Uterus (tissue), 2 donors: ENCODE data around the gene LHFPL6.

Experiments
- CTCF ChIP-seq, 4 experiments: fragments of 200-600 bp in 2 of 4; fragments of 450-650 bp in 2 of 4; sonication (generic) in 2 of 4; IDR thresholded peaks; one replicate each; pipeline ENCODE4 v1.5.1; 2016 to 2019; ENCODE audit warnings: antibody characterized with exemption in 4 of 4, mild to moderate bottlenecking in 2 of 4, moderate library complexity in 1 of 4
- POLR2A ChIP-seq, 2 donors: fragments of 450-650 bp; IDR thresholded peaks; one replicate each; pipeline ENCODE4 v1.6.1; 2016; ENCODE audit warnings: antibody characterized with exemption in 2 of 2, mild to moderate bottlenecking in 1 of 2, moderate library complexity in 1 of 2

GRCh38 chr13:39521701-39522100 is 81.3 kb downstream of the LHFPL6 start:
- no peak for TF ChIP-seq CTCF (IDR thresholded peaks at IDR 0.05)
- TF ChIP-seq POLR2A (IDR thresholded peaks at IDR 0.05) = no peak
